ENCODE measurements around the gene TEX29.

The TEX29 gene

GRCh38 chr13:111322001-111322915 is 1.8 kb downstream of the TEX29 start:
- H3K4me3 ChIP-seq (ENCODE audit: low read depth, low read length) = no peak overlapping the region
- TF ChIP-seq CTCF (IDR thresholded peaks at IDR 0.05; ENCODE audit: low read depth, low read length) = no peak

- no peak for TF ChIP-seq CTCF (IDR thresholded peaks at IDR 0.05; ENCODE audit: low read depth, low read length)
- no peak overlapping the region for H3K4me3 ChIP-seq (ENCODE audit: low read depth, low read length)
Observed at GRCh38 chr13:111322916-111323331, 2.5 kb downstream of the TEX29 start.

- no peak overlapping the region for H3K4me3 ChIP-seq (ENCODE audit: low read depth, low read length)
- TF ChIP-seq CTCF (IDR thresholded peaks at IDR 0.05; ENCODE audit: low read depth, low read length) = no peak
Observed at GRCh38 chr13:111323549-111323948, 3.1 kb downstream of the TEX29 start.

- H3K4me3 ChIP-seq (ENCODE audit: low read depth, low read length) = no peak overlapping the region
- TF ChIP-seq CTCF (IDR thresholded peaks at IDR 0.05; ENCODE audit: low read depth, low read length) = no peak
Observed at GRCh38 chr13:111323950-111324651, 3.7 kb downstream of the TEX29 start.

- no peak for TF ChIP-seq CTCF (IDR thresholded peaks at IDR 0.05; ENCODE audit: low read depth, low read length)
- no peak overlapping the region for H3K4me3 ChIP-seq (ENCODE audit: low read depth, low read length)
Observed at GRCh38 chr13:111324736-111325135, 4.3 kb downstream of the TEX29 start.

- no peak for TF ChIP-seq CTCF (IDR thresholded peaks at IDR 0.05; ENCODE audit: low read depth, low read length)
- H3K4me3 ChIP-seq (ENCODE audit: low read depth, low read length) = no peak overlapping the region
Observed at GRCh38 chr13:111325146-111325890, 4.9 kb downstream of the TEX29 start.
